Lower leg skin (tissue), 3 donors: ENCODE results near the gene DYDC2.

Experiments used
- POLR2A ChIP-seq, 2 donors: fragments of 450-650 bp; IDR thresholded peaks; one replicate each; pipeline ENCODE4 v1.6.1; 2016 to 2017; ENCODE audit warnings: antibody characterized with exemption in 2 of 2, mild to moderate bottlenecking in 1 of 2, moderate library complexity in 1 of 2
- TF ChIP-seq, protein P1 (sequence below), 3 donors: fragments of 450-650 bp; IDR thresholded peaks; one replicate each; pipeline ENCODE4 v1.5.1; 2016; ENCODE audit warnings: antibody characterized with exemption in 3 of 3, mild to moderate bottlenecking in 3 of 3, moderate library complexity in 2 of 3

DNA sequence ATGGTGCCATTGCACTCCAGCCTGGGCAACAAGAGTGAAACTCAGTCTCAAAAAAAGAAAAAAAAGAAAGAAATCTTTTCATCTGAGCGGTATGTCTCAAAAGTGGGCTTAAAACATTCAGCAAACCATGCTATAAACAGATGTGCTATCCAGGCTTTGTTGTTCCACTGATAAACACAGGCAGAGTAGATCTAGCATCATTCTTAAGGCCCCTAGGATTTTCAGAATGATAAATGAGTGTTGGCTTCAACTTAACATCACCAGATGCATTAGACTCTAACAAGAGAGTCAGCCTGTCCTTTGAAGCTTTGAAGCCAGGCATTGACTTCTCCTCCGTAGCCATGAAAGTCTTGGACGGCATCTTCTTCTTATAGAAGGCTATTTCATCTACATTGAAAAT lies 23.1 kb downstream of the DYDC2 start:
- TF ChIP-seq, protein P1, sequence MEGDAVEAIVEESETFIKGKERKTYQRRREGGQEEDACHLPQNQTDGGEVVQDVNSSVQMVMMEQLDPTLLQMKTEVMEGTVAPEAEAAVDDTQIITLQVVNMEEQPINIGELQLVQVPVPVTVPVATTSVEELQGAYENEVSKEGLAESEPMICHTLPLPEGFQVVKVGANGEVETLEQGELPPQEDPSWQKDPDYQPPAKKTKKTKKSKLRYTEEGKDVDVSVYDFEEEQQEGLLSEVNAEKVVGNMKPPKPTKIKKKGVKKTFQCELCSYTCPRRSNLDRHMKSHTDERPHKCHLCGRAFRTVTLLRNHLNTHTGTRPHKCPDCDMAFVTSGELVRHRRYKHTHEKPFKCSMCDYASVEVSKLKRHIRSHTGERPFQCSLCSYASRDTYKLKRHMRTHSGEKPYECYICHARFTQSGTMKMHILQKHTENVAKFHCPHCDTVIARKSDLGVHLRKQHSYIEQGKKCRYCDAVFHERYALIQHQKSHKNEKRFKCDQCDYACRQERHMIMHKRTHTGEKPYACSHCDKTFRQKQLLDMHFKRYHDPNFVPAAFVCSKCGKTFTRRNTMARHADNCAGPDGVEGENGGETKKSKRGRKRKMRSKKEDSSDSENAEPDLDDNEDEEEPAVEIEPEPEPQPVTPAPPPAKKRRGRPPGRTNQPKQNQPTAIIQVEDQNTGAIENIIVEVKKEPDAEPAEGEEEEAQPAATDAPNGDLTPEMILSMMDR (IDR thresholded peaks at IDR 0.05) = no peak
- TF ChIP-seq POLR2A (IDR thresholded peaks at IDR 0.05) = no peak
